ENCODE data around the gene INPP5A.
"Not testable (repeated sequence)": the region's sequence is repeated elsewhere in the genome, so short reads cannot be mapped to it uniquely, and the experiment has no call there.

INPP5A gene

DNA sequence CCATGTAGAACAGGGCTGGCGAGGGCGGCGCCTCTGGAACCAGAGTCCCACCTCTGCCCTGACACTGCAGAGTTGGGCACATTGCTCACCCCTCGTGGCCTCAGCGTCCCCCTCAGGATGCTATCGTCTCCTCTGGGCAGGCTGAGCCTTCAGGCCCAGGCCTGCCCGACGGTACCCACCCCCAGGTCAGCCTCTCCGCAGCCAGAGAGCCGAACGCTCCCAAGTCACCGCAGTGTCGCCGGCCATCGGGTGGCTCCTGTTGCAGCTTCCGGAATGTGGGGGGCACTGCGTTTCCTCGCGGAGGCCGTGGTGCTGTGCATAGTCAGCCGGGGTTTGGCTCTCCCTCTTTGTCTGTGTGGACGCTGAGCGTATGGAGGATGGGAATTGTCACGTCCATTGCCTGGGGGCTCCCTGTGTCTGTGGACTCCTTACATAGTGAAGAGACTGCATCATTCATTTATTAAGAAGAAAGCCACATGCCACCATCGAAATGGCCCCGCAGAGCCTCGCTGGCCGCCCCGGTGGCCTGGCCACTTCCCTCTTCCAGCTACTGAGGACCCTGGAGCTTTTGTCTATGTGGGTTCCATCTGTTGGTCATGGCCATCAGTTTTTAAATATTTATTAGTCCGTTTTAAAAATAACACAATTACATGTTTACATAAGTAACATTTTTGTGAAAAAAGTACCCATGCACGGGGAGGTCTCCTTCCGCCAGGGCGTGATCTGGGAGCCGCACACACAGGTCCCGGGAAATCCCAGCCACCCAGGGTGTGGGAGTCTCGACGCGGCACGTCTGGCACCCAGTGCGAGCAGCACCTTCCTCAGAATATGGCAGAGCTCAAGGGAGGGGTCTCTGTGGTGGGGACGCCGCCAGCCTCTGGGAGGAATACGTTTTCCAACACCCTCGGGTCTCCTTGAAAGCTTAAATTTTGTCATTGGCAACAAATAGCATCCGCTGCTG lies 232.8 kb downstream of the INPP5A start:
- in situ Hi-C loops (cut with MboI; ENCODE audit: low sequenced_read_pairs): no loop called here

DNA sequence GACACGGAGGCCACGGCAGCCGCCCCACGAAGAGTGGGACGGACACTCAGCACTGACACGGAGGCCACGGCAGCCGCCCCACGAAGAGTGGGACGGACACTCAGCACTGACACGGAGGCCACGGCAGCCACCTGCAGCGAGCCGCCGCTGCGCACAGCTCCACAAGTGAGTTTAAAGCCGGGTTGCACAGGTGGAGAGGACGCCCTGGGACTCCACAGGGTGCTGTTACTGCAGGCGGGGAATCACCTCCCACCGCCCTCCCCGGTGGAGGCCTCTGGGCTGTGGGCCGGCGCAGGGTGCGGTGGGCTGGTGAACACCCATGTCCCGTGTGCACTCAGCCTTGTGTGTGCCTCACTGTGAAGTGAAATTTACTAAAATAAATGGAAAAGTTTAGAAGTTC lies 235.2 kb downstream of the INPP5A start:
- in situ Hi-C loops (cut with MboI; ENCODE audit: low sequenced_read_pairs): not testable (repeated sequence)

DNA sequence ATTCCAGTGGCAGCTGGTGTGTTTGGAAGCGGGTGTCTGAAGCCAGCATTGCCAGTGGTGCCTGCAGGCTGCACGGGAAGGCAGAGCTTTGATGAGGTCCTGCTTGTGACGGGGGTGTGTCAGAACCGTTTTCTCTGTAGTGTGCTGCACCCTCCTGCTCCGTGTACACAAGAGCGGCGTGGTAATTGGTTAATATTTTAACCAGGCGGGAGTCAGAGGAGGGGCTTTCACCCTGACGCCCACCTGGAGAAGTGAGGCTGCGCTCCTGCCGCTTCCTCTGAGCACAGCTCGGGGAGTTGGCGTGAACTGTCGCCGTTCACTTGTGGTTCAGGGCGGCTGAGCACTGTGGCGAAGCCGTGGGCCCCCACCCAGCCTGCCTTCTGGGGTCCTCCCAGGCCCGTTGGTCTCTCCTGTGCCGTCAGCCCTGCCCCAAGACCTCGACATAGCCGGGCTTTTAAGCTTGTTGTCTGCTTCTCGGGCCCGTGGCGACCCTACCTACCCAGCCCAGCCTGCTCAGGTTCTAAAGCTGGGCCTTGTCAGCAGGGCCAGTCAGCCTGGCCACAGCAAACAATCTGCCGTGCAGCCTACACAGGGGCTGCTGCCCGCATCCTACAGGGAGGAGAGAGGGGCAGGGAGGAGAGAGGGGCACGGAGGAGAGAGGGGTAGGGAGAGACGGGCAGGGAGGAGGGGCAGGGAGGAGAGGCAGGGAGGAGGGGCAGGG lies 236.8 kb downstream of the INPP5A start:
- in situ Hi-C loops (cut with MboI; ENCODE audit: low sequenced_read_pairs): no loop called here

DNA sequence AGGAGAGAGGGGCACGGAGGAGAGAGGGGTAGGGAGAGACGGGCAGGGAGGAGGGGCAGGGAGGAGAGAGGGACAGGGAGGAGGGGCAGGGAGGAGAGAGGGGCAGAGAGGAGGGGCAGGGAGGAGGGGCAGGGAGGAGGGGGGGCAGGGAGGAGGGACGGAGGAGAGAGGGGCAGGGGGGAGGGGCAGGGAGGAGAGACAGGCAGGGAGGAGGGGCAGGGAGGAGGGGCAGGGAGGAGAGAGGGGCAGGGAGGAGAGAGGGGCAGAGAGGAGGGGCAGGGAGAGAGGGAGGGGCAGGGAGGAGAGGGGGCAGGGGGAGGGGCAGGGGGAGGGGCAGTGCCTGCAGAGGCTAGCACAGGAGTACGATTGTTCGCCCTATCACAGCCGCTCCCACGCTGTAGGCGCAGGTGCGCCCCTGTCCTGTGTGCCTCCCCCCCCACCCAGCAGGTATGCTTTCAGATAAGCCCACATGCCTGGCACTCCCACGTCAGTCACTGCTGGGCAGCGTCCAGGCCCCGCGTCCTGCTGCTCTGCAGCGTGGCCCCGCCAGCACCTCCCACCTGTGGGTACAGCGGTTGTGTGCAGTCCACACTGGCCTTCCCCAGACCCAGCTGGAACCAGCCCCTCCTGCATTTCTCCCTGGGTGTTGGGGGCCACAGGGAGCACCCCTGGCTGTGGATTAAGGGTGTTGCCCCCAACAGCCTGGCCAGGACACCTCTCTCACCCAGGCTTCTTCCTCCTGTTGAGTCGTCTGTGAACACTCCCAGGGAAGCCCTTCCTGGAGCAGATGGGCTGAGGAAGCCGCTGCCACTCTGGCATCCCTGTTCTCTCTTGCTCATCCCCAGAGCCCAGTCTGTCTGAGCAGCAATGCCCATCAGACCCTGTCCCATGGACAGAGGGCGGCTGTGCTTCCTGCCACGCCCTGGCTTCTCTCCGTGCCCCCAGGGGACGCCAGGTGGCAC lies 237.6 kb downstream of the INPP5A start:
- in situ Hi-C loops (cut with MboI; ENCODE audit: low sequenced_read_pairs): no loop called here

DNA sequence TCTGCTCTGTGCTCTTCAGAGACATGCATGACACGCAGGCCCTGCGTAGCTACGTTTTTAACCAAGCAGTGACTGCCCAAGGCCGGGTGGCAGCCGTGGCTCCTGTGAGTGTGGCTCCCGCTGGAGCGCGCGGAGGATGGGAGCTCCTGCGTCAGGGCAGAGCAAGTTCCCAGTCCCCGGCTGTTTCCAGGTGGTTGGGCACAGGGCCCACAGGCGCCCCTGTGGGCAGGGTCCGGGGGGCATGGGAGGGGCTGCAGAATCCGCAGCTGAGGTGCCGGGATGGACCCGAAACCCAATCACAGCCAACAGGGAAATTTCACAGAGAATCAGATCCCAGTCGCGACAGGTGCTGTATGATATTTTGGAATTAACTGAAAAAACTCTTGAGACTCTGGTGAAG lies 238.6 kb downstream of the INPP5A start:
- in situ Hi-C loops (cut with MboI; ENCODE audit: low sequenced_read_pairs): no loop called here

DNA sequence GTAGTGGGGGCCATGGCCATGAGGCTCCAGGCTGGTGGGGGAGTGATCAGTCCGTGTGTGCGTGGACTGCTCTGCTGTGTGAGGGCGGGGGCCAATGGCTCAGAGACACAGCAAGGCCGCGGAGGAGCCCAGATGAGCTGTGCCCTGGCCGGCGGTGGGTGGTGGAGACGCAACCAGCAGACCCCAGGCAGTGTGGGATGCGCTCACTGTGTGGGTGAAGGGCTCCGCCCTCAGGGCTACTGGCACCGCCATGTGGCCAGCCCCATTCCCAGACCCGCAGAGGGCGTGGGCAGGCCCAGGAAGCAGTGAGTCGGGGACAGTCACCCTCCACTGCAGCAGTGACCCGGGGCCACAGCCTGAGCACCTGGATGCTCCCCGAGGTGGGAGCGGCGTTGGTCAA lies 239.2 kb downstream of the INPP5A start:
- in situ Hi-C loops (cut with MboI; ENCODE audit: low sequenced_read_pairs): no loop called here

DNA sequence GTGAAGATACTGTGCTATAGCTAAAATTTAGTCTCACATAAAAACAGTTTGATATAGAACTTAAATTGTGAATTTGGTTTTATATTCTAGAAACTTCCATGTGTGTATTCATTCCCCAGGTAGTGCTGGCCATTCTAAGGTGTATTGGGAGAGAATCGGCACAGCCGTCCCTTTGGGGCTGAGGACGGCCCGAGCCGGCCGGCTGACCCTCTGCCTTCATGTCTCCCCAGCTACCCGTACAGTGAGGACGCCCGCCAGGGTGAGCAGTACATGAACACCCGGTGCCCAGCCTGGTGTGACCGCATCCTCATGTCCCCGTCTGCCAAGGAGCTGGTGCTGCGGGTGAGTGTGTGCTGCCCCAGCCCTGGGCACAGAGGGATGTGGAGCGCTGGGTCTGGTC lies 239.9 kb downstream of the INPP5A start:
- in situ Hi-C loops (cut with MboI; ENCODE audit: low sequenced_read_pairs): no loop called here

DNA sequence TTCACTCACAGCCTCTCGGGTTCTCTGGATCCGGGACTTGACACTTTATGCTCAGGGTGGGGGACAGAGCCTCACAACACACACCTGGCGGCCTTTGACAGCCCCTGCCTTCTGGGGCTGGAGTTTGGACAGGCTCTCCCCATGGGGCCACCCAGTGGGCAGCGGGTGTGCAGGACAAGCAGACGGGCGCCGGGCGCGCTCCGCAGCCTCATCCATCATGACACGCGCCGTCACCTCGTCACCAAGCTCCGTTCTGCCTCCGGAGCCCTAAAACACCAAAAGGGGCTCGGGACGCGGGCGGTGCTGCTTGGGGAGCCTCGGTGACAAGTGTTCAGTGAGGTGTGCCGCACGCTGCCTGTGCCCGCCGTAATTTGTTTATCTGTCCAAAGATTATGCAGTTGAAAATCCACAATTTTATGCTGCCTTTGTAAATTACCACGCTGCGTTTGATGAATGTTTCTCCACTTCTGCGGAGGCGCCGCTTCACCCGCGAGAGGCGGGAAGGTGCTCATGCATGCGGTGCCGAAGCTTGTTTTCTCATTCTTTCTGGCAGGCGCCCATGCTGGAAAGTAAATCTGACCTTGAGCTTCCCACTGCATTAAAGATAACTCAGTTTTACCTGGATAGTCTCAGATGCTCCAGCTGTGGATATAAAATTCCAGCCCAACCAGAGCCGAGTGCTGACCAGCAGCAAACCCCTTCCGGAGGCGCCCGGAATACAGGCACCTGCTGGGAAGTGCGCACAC lies 242.1 kb downstream of the INPP5A start:
- in situ Hi-C loops (cut with MboI; ENCODE audit: low sequenced_read_pairs): no loop called here

DNA sequence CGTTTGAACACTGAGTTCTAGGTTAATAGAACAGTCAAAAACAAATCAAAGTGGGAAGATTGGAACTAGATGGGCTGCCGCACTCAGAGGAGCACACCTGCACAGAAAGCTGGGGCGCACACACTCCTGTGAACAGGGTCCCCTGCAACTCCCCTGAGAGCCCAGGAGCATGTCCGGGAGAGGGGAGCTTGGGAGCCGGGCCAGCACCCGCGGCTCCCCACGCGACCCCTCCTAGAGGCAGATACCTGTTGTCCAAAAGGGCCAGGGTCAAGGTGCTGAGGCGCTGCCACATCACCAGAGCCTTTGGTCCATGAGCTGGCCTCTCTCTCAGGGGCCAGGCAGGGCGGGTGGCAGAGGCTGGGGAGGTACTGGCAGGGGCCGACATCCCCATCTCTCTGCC lies 242.8 kb downstream of the INPP5A start:
- in situ Hi-C loops (cut with MboI; ENCODE audit: low sequenced_read_pairs): no loop called here

DNA sequence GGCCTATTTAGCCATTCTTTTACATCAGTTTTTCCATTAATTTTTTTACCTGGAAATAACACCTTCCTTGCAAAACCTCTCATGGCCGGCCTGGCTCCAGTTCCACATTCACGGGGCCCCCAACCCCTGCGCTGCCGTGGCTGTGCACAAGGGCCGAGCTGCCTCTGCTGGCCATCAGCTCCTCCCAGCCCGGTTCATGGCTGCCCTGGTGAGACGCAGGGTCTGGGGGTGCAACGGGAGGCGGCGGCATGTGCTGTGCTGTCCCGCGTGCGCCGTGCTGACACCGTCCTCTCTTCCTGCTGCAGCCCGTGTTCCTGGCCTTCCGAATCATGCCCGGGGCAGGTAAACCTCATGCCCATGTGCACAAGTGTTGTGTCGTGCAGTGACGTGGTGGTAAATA lies 244.0 kb downstream of the INPP5A start:
- in situ Hi-C loops (cut with MboI; ENCODE audit: low sequenced_read_pairs): no loop called here

DNA sequence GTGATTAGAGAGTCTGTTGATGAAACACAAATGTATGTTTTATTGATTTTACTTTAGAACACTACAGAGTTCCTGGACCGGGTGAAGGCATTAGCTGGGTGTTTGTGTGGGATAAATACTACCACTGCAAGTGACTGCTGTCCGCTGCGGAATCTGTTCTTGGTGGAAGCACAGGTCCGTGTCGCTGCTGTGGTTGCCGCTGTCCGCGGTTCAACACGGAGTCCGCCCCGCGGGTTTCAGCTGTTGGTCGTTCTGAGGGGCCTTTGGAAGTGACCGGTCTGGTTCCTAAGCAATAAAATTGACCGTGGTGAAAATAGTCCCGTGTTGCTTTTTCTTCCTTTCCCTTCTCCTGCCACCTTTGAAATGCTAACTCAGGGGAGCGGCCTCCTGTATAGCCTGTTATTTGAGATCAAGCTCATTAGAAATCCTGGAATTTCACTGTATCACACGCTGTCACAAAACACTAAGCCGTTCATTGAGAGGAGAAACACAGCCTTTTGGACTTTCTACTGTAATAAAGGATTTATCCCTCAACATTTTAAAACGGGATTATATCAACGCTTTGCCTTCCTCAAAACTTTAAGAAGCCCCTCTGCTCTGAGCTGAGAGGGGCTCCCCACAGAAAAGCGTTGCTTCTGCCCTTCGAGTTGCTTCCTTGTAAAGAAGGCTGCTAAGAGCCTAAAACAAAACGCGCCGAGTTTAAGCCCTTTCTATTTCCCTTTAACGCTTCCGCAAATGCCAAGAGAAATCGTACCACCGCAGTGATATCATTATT lies 245.8 kb downstream of the INPP5A start:
- in situ Hi-C loops (cut with MboI; ENCODE audit: low sequenced_read_pairs): no loop called here

DNA sequence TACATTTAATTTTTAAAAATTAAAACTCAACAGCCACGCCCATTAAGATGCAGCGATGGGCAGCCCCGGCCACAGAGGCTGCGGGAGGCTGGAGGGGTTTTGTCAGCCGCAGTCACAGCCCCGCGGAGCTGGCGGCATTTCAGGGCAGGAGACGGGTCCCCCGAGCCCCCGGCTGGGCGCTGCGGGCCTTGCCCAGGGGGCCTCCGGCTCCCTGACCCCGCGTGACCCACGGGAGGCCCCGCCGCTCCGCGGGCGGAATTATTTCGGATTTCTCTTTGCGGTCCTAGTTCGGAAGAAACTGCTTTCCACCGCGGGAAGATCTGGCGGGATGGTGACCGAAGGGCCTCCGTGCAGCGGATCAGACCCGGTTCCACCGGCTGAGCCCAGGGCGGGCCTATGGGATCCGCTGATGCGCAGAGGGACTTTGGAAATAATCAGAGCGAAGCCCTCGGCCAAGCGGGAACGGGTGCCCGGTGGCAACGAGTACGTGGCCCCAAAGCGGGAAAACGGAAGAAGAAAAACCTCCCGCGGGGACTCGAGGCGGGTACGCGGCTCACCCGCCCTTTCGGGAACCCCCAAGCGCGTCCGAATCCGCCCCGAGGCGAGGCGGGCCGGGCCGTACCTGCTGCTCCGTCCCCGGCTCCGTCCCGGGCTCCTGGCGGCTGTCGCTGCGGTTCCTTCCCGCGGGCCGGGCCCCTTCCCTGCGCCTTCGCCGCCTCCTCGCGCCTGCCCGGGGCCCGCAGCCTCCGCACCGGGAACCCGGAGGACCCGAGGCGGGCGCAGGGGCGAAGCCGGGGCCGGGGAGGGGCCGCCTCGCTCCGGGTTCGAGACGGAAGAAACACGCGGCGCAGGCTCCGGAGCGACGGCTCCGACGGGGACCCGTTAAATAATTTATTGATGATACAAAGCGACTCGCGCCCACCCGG lies 246.6 kb downstream of the INPP5A start:
- in situ Hi-C loops (cut with MboI; ENCODE audit: low sequenced_read_pairs): no loop called here

DNA sequence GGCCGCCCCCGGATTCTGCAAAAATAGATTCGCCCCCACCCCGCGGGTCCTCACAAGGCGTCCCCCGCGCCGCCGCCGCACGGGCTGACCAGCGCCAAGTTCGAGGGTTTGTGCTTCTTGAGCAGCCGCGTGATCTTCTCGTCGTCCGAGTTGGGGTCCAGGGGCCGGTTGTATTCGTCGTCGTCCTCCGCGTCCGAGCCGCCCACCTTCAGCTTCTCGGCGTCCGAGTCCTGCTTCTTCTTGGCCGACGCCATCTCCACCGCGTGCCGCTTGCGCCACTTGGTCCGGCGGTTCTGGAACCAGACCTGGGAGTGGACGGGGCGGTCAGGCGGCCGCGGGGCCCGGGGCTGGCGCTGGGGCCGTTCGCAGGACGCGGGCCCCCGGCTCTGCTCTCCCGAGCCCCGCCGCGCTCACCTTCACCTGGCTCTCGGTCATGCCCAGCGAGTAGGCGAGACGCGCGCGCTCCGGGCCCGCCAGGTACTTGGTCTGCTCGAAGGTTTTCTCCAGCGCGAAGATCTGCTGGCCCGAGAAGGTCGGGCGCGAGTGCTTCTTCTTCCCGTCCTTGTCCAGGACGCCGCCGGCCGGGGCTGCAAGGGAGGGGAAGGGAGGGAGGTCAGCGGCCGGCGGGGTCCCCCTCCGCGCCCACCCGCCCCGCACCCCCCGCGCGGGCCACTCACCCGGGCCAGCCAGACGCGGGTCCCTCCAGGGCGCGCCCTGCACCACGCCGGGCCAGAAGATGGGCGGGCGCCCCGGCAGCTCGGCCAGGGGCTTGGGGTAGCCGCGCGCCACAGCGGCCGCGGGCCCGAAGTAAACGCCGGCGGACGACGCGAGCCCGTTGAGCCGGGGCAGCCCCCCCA lies 247.5 kb downstream of the INPP5A start:
- in situ Hi-C loops (cut with MboI; ENCODE audit: low sequenced_read_pairs): no loop called here

DNA sequence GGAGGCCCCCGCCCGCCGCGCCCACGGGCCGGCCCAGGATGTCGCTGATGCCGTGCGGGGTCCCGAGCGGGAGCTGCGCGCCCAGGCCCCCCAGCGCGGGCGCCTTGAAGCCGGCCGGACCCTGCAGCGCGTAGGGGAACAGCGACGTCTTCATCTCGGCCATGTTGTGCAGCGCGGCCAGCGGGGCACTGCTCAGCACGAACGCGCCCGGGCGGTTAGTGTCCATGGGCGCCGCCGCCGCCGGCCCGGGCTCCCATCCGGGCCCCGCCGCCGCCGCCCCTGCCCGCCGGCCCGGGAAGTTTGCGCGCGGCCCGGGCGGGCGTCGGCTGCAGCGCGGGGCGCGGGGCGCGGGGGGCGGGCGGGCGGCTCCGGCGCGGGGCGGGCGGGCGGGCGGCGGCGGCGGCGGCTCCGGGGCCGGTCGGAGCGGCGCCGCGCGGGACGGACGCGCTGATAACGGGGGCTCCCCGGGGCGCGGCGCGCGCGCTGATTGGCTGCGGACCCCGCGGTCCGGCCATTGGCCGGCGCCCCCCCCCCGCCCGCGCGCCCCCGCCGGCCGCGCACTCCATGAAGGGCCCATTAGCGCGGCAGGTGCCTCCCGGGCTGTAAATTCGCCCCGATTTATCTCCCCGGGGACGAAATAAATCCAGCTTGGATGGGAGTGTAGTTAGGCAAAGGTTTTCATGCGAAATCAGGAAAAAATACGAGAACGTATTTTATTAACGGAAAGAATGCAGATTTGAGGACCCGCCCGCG lies 248.3 kb downstream of the INPP5A start, which contains the start of gene NKX6-2:
NKX6-2 (minus strand) TSS at position 425 of the 753 bp plus-strand sequence; CDS start at position 226, 199 bp downstream.
- in situ Hi-C loops (cut with MboI; ENCODE audit: low sequenced_read_pairs): no loop called here

DNA sequence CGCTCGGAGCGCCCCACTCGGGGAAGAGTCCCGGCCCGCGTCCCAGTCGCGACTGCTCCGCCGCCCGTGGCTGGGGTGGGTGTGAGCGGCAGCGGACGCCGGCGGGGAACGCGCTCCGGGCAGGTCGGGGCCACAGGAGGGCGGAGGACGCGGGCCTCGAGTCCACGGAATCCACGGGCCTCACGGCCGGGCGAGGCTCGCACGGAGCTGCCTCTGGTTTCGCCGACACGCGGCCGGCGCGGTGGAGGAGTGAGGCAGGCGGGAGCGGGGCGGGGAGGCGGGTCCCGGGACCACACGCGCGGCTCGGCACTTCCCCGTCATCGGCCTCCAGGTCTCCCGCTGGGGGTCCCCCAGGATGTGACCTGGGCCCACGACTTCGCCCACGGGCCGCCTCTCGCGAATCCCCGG lies 248.9 kb downstream of the INPP5A start:
- in situ Hi-C loops (cut with MboI; ENCODE audit: low sequenced_read_pairs): no loop called here

DNA sequence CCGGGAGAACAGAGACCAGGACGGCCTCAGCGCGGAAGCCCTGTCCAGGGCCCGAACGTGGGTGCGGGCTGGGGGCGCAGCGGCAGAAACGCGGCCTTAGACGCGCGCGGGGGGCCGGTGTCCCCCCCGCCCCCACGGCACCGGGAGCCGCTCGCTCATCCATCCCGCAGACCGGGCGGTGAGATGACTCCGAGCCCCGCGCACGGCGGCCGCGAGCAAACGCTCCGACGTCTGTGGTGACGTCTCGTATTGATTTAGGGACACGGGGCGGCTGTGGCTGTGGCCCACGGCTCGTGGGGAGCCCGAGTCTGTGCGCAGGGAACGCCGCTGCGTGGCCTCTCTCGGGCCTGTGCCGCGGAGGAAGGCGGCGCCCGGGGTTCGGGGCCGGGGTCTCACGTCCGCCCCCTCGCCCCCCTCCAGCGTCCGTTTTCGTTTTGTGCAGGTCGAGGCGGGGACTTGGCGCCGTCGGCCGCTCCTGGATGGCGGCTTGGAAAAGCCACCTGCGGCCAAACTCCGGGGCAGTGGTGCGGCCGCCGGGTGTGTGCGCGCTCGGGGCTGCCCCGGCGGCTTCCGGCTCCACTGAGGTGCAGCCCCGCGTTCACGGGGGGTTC lies 249.4 kb downstream of the INPP5A start:
- in situ Hi-C loops (cut with MboI; ENCODE audit: low sequenced_read_pairs): no loop called here

Measured in HL-60/S4 treated with phorbol 12-myristate 13-acetate at 8.2 ng/mL for 4 days and 3 days (cell line).